GM23248 (cell line): ENCODE results near the gene WFDC6. TPM values are rescaled to one million over a fixed set of nuclear protein-coding genes. Genes with fewer than 3 reads are reported as not detected.

Source experiments
- DNase-seq: peaks from one replicate; pipeline ENCODE4 v3.0.0-alpha.2; 2015
- H2AFZ ChIP-seq: fragments of 200-600 bp; sonication (generic); 2 replicates; pipeline ENCODE4 v1.6.1; 2016; ENCODE audit warnings: antibody characterized with exemption
- H3F3A ChIP-seq: fragments of 200-600 bp; sonication (generic); 2 replicates; pipeline ENCODE4 v1.6.1; 2016; ENCODE audit warnings: mild to moderate bottlenecking, antibody characterized with exemption, mixed run types; ENCODE audit not compliant: insufficient read depth
- H3K27ac ChIP-seq: fragments of 200-600 bp; sonication (generic); 2 replicates; pipeline ENCODE4 v1.5.1; 2016; ENCODE audit warnings: mild to moderate bottlenecking
- H3K27me3 ChIP-seq: fragments of 200-600 bp; sonication (generic); replicated peaks from 2 replicates; pipeline ENCODE4 v1.6.1; 2016; ENCODE audit warnings: mild to moderate bottlenecking; ENCODE audit not compliant: insufficient read depth
- H3K36me3 ChIP-seq: fragments of 200-600 bp; sonication (generic); 2 replicates; pipeline ENCODE4 v1.6.1; 2016; ENCODE audit warnings: low read depth, mild to moderate bottlenecking
- H3K4me1 ChIP-seq: fragments of 200-600 bp; sonication (generic); 2 replicates; pipeline ENCODE4 v1.6.1; 2016; ENCODE audit warnings: mild to moderate bottlenecking; ENCODE audit not compliant: insufficient read depth
- H3K4me2 ChIP-seq: fragments of 200-600 bp; sonication (generic); one replicate; pipeline ENCODE4 v1.6.1; 2016; ENCODE audit warnings: mild to moderate bottlenecking; ENCODE audit not compliant: unreplicated experiment
- H3K4me3 ChIP-seq: fragments of 200-600 bp; sonication (generic); 2 replicates; pipeline ENCODE4 v1.5.1; 2016; ENCODE audit warnings: mild to moderate bottlenecking
- H3K79me2 ChIP-seq: fragments of 200-600 bp; sonication (generic); 2 replicates; pipeline ENCODE4 v1.6.1; 2016; ENCODE audit warnings: mild to moderate bottlenecking; ENCODE audit not compliant: insufficient read depth
- H3K9ac ChIP-seq: fragments of 200-600 bp; sonication (generic); 2 replicates; pipeline ENCODE4 v1.6.1; 2016; ENCODE audit warnings: mild to moderate bottlenecking
- H3K9me2 ChIP-seq: fragments of 200-600 bp; sonication (generic); 2 replicates; pipeline ENCODE4 v1.6.1; 2016; ENCODE audit warnings: mixed run types, mild to moderate bottlenecking, moderate library complexity; ENCODE audit not compliant: insufficient read depth
- H3K9me3 ChIP-seq: fragments of 200-600 bp; sonication (generic); one replicate; pipeline ENCODE4 v1.6.1; 2017; ENCODE audit warnings: low read depth
- H4K20me1 ChIP-seq: fragments of 200-600 bp; sonication (generic); 2 replicates; pipeline ENCODE4 v1.6.0; 2016; ENCODE audit not compliant: insufficient read depth
- EZH2 ChIP-seq: fragments of 200-600 bp; sonication (generic); IDR thresholded peaks from 2 replicates; pipeline ENCODE4 v1.6.1; 2018; ENCODE audit warnings: antibody characterized with exemption, mild to moderate bottlenecking; ENCODE audit not compliant: insufficient read depth, poor library complexity, severe bottlenecking
- EZH2phosphoT487 ChIP-seq: fragments of 200-600 bp; sonication (generic); IDR thresholded peaks from 2 replicates; pipeline ENCODE4 v1.6.1; 2018; ENCODE audit warnings: antibody characterized with exemption, moderate library complexity, mild to moderate bottlenecking, low read depth; ENCODE audit not compliant: insufficient read depth
- WGBS, 2 experiments: methylation state at CpG; one replicate each; pipeline ENCODE4 v1.1.6; 2015 to 2017; ENCODE audit warnings: low lambda C conversion rate in 2 of 2, low coverage in 1 of 2; ENCODE audit errors: missing lambda C conversion rate in 2 of 2; 5-methylcytosine and 5-hydroxymethylcytosine counted together
- in situ Hi-C: fragments of 300-500 bp; cut with MboI; formaldehyde crosslinking; loops from 2 replicates; pipeline ENCODE4 v1.15.0; 2020
- polyA plus RNA-seq: library from polyadenylated mRNA; unstranded; fragments of >200 nt; fragmentation: Nextera tagmentation; extraction: Ambion mirVana; gene quantifications from 2 replicates; pipeline ENCODE4 v1.2.1, GENCODE V29; 2016
- total RNA-seq: library from RNA; depleted of rRNA; stranded (reverse); fragments of >200 nt; shearing (Covaris generic); gene quantifications from 2 replicates; pipeline ENCODE4 v1.2.3, GENCODE V29; 2014

Gene WFDC6
- total and polyA plus RNA-seq, 2 experiments from 2014 or later: not detected

GRCh38 chr20:45538209-45538799 lies 978 bp downstream of the WFDC6 start:
- peak; percentile 8 for DNase-seq
- peaks cover 48% of the 10 kb centered on the region for H3K27me3 ChIP-seq
- H3F3A ChIP-seq: no peaks in the 10 kb centered on the region
- no peak overlapping the region for H3K27ac ChIP-seq
- no peak overlapping the region for H3K9ac ChIP-seq
- no peak overlapping the region for H2AFZ ChIP-seq
- H4K20me1 ChIP-seq: no peaks in the 10 kb centered on the region
- no peaks in the 10 kb centered on the region for H3K9me2 ChIP-seq
- no peaks in the 10 kb centered on the region for H3K36me3 ChIP-seq
- H3K4me3 ChIP-seq: no peak overlapping the region
- in situ Hi-C loops: no loop called here
- 29 to 38% methylated on average over 7 of the region's 7 CpGs for WGBS, 2 experiments
- H3K4me1 ChIP-seq: no peaks in the 10 kb centered on the region
- no peaks in the 10 kb centered on the region for H3K79me2 ChIP-seq
- no peaks in the 10 kb centered on the region for H3K9me3 ChIP-seq
- no peak overlapping the region for H3K4me2 ChIP-seq
- no peak for TF ChIP-seq EZH2phosphoT487
- TF ChIP-seq EZH2: no peak

- Histone ChIP-seq H3K9me2 (no peaks in the 10 kb centered on the region), H2AFZ (no peak overlapping the region), H3K9ac (no peak overlapping the region), H3K27me3 (peaks cover 5% of the 10 kb centered on the region; the same call in 1 of the 2 replicates), H3K4me3 (no peak overlapping the region), H3K4me1 (no peaks in the 10 kb centered on the region), H3K36me3 (no peaks in the 10 kb centered on the region), H3K27ac (no peak overlapping the region), H3K9me3 (no peaks in the 10 kb centered on the region), H4K20me1 (no peaks in the 10 kb centered on the region), H3K79me2 (no peaks in the 10 kb centered on the region), H3F3A (no peaks in the 10 kb centered on the region), H3K4me2 (no peak overlapping the region)
- no peak for DNase-seq
- no peak for TF ChIP-seq EZH2
- TF ChIP-seq EZH2phosphoT487: no peak
- WGBS, 2 experiments: 47 to 50% methylated on average over 4 of the region's 4 CpGs
- in situ Hi-C loops: no loop called here
Observed at GRCh38 chr20:45527294-45527693, 12.0 kb downstream of the WFDC6 start.

- Histone ChIP-seq H3K9me3 (no peaks in the 10 kb centered on the region), H3K4me2 (no peak overlapping the region), H3K4me1 (no peaks in the 10 kb centered on the region), H3K36me3 (no peaks in the 10 kb centered on the region), H3K9me2 (no peaks in the 10 kb centered on the region), H2AFZ (no peak overlapping the region), H4K20me1 (no peaks in the 10 kb centered on the region), H3K79me2 (no peaks in the 10 kb centered on the region), H3K27me3 (no peaks in the 10 kb centered on the region), H3K4me3 (no peak overlapping the region), H3F3A (no peaks in the 10 kb centered on the region), H3K9ac (no peak overlapping the region), H3K27ac (no peak overlapping the region)
- WGBS, 2 experiments: 18 to 43% methylated on average over 1 of the region's 1 CpG
- DNase-seq: peak; percentile 18
- TF ChIP-seq EZH2 (no peak), EZH2phosphoT487 (no peak)
- in situ Hi-C loops: no loop called here
Observed at GRCh38 chr20:45523821-45524220, 15.5 kb downstream of the WFDC6 start.

GRCh38 chr20:45518282-45518681 lies 21.0 kb downstream of the WFDC6 start:
- no peaks in the 10 kb centered on the region for H4K20me1 ChIP-seq
- in situ Hi-C loops: no loop called here
- 0 to 3% methylated on average over 2 of the region's 2 CpGs for WGBS, 2 experiments
- H3K36me3 ChIP-seq: no peaks in the 10 kb centered on the region
- no peaks in the 10 kb centered on the region for H3K9me3 ChIP-seq
- H3K9me2 ChIP-seq: no peaks in the 10 kb centered on the region
- H3K9ac ChIP-seq: no peak overlapping the region
- peak; percentile 19 for DNase-seq
- no peak overlapping the region for H3K4me2 ChIP-seq
- no peak overlapping the region for H2AFZ ChIP-seq
- H3F3A ChIP-seq: no peaks in the 10 kb centered on the region
- H3K27ac ChIP-seq: no peak overlapping the region
- no peaks in the 10 kb centered on the region for H3K79me2 ChIP-seq
- H3K27me3 ChIP-seq: no peaks in the 10 kb centered on the region
- no peak overlapping the region for H3K4me3 ChIP-seq
- H3K4me1 ChIP-seq: no peaks in the 10 kb centered on the region
- TF ChIP-seq EZH2phosphoT487: no peak
- TF ChIP-seq EZH2: no peak

GRCh38 chr20:45515147-45515913 lies 24.0 kb downstream of the WFDC6 start, which contains the start of gene SPINT3:
Gene SPINT3, minus strand, starts transcription at chr20:45515622. Its CDS starts 14 bp downstream, at chr20:45515608.
- H3K4me3 ChIP-seq: no peak within 1 kb of the TSS
- no peaks in the 10 kb centered on the region for H3K4me1 ChIP-seq
- TF ChIP-seq EZH2 (no peak), EZH2phosphoT487 (no peak)
- 34% methylated on average over 5 of the region's 5 CpGs for WGBS, 2 experiments
- no peak within 1 kb of the TSS for H3K27ac ChIP-seq
- H3K79me2 ChIP-seq: no peaks in the 10 kb centered on the region
- no peaks in the 10 kb centered on the region for H3K9me3 ChIP-seq
- H3K36me3 ChIP-seq: no peaks in the 10 kb centered on the region
- in situ Hi-C loops: no loop called here
- H3K27me3 ChIP-seq: no peaks in the 10 kb centered on the region
- H3K4me2 ChIP-seq: no peak within 1 kb of the TSS
- H3K9ac ChIP-seq: no peak within 1 kb of the TSS
- no peak for DNase-seq
- H4K20me1 ChIP-seq: no peaks in the 10 kb centered on the region
- no peaks in the 10 kb centered on the region for H3K9me2 ChIP-seq
- no peaks in the 10 kb centered on the region for H3F3A ChIP-seq
- H2AFZ ChIP-seq: no peak within 1 kb of the TSS
